Measurements from ENCODE around the gene INPP5E. TPM values are rescaled to one million over a fixed set of nuclear protein-coding genes. Genes with fewer than 3 reads are reported as not detected.

INPP5E gene
- polyA plus RNA-seq, 3 donors, result 15.6 to 18.5 (median 17.7) TPM

- no peak for DNase-seq
These were observed 36.9 kb upstream of the INPP5E start for GRCh38 chr9:136476369-136477150.

GRCh38 chr9:136474974-136475865 is 35.6 kb upstream of the INPP5E start:
- DNase-seq, result no peak

GRCh38 chr9:136474021-136474640 is 34.5 kb upstream of the INPP5E start:
- no peak for DNase-seq

GRCh38 chr9:136473354-136473721 is 33.7 kb upstream of the INPP5E start:
- DNase-seq, result no peak

DNA sequence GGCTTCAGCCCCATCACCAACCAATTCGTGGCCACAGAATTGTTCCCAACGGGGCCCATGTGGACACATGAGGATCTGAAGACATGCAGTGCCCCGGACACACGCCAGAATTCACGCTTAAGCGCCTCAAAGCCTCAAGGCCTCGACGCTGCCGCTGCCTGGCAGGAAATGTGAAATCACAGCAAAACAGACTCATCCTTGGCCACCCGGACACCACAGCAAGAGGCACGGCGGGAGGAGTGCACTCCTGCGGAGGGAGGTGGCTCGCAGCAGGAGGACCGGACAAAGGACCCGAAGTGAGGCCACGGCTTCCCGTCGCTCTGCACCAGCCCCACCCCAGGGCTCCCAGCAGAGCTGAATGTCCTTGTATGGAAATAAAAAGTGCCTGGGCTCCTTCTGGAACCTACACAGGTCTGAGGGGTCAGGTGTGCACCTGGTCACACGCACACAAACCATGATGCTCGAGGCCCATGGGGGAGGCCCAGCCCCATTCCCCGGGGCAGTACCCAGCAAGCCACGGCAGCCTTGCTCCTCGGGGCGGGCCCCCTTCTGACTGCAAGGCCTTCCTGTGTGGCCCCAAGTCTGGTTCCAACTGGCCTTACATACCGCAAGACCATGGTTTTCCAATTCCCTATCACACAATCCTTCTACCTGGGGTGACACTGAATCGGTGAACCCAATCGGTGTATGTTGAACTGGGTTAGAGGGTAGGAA is 33.2 kb upstream of the INPP5E start:
- DNase-seq, result no peak

DNA sequence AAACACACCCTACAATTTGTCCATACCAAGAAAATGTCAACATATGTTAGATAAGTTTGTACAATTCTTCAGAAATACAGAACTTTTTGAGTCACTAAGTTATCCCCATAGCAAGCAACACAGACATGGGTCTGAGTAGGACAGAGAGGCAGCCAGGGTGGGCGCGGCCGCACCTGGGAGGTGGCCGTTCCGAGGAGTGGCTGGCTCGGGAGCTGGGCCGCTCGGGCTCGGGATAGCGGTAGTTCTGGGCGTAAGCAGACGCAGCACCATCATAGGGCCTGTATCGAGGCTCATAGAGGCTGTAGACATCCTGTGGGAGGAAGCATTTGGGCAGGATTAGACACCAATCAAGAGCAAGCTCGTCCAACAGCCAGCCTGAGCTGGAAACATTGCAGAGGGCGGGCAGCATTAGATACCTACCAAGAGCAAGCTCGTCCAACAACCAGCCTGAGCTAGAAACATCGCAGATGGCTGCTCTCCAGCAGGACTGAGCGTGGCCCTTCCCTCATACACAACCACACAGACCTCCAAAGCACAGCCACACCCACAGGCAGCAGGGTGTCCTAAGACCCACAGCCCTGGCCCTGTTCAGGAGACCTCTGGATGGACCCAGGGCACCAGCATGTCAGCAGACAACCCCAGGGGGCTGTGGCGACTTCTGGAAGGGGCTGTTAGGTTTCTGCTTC is 32.3 kb upstream of the INPP5E start:
- no peak for DNase-seq

GRCh38 chr9:136470792-136471469 is 31.3 kb upstream of the INPP5E start:
- DNase-seq, result no peak

DNA sequence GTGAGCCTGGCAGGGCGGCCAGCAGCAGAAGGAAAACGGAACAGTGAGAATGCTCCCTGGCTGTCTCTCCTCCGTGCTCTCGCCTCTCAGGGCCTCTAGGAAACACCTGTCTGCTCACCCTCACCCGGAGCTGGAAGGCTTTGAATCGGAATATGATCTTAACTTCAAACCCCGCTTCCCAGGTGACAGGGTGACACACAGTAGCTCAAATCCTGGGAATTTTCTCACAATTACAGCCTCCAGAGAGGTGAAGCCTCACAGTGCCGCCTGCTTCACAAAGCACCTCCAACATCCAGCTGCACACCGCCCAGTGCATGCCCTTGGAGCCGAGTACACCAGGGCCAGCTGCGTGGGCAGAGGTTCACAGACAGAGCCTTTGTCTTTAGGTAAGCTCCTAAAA is 30.7 kb upstream of the INPP5E start:
- no peak for DNase-seq

GRCh38 chr9:136467766-136468165 is 28.1 kb upstream of the INPP5E start:
- no peak for DNase-seq

- DNase-seq, result no peak
These were observed 26.5 kb upstream of the INPP5E start for GRCh38 chr9:136466155-136466541.

- no peak for DNase-seq
These were observed 26.0 kb upstream of the INPP5E start for GRCh38 chr9:136465500-136466154.

DNA sequence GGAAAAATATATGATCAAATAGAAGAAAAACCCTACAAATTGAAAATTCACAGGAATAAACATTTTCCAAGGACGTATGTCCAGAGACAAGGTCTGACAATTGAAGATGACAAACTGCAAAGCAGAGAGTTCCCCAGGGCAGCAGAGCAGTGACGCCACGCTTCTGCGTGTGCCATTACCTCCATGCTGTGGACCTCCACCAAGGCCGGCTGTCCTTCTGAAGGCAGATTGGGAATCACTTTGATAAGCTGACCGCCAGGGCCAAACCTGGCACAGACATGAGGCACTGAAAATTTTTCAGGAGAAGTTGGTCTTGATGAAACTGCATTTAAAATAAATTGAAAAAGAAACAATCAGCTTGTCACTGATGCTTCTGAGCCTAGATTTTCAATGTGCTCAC is 24.6 kb upstream of the INPP5E start:
- DNase-seq, result no peak

DNA sequence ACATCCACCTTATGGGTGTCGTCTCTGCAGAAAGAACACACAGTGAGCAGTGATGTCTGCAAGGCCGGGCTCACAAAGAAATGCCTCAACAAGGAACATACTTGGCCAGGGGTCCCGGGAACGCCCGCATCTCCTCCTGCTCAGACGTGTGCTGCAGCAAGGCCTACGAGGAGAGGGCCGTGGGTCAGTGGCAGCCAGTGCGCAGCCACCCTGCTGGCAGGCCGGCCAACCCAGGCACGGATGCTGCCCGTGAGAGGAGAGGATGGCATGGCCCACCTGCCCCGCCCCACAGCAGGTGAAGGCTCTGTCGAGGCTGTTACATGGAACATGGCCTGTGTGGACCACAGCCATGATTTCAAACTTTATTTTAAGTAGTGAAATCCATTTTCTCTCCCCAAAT is 23.9 kb upstream of the INPP5E start:
- no peak for DNase-seq

DNA sequence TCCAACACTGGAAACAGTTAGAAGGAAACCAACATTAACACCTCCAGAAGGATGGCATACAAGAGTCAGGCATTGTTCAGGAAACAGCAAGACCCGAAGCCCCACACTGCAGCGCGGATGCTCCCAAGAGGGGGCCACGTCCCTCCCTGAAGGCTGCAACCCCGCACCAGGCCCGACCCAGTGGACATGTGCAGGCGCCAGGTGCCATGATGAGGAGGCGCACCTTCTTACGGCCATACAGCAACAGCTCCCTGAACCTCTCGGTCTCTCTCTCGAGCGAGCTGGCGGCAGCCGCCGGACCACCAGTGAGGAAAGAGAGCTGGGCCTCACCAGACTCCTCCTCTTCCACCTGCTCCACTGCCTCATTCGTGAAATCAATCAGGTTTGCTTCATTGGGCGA is 23.0 kb upstream of the INPP5E start:
- no peak for DNase-seq

GRCh38 chr9:136460772-136461325 is 21.2 kb upstream of the INPP5E start:
- no peak for DNase-seq

DNA sequence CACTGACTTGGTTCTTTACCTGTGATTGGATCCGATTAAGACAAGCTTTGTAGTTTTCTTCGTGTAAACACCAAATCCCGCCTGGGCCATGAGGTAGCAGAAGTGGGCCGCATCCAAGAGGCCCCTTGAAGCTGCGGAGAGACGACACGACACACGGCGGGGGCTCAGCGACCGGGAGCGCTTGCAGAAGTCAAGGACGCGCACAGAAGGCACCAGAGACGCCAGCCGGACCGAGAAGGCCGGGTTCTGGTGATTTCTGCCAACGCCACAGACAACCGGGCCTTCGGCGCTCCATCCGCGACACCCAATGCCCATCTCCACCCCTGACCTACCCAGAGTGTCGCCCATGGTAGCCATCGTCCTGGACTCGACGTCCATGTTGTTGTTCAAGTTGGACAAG is 19.8 kb upstream of the INPP5E start:
- no peak for DNase-seq

DNA sequence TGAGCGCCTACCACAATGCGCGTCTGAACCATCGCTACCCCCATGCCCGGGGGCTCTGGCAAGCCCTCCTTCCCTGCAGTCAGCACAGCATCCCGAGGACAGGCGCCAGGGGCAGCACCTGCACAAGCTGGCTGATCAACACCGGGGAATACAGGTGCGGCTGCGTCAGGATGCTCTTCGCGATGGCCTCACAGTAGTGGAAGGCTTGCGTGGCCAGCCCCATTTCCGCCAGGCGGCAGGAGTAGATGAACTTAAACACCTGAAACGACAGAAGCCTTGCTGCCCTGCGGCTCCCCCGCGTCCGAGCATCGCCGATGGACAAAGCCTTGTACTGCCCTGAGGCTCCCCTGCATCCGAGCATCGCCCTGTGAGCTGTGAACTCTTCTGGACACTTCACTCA is 17.7 kb upstream of the INPP5E start:
- no peak for DNase-seq

- DNase-seq, result no peak
These were observed 16.6 kb upstream of the INPP5E start for GRCh38 chr9:136456258-136456657.

- no peak for DNase-seq
These were observed 15.7 kb upstream of the INPP5E start for GRCh38 chr9:136455043-136456002.
